HG03442 (cell line): ENCODE results near the gene TLL1.
A peak's percentile ranks its signal among the peaks of the same experiment; 100 is the strongest.

Experiments
- ATAC-seq: cut with Tn5 transposase; IDR thresholded peaks from one replicate; pipeline ENCODE4 v1.9.1; 2021; ENCODE audit warnings: mild to moderate bottlenecking, moderate library complexity; ENCODE audit not compliant: unreplicated experiment

Gene TLL1

GRCh38 chr4:165970703-165971420 is 97.8 kb downstream of the TLL1 start:
- ATAC-seq: no peak

GRCh38 chr4:165971446-165971845 is 98.4 kb downstream of the TLL1 start:
- no peak for ATAC-seq

DNA sequence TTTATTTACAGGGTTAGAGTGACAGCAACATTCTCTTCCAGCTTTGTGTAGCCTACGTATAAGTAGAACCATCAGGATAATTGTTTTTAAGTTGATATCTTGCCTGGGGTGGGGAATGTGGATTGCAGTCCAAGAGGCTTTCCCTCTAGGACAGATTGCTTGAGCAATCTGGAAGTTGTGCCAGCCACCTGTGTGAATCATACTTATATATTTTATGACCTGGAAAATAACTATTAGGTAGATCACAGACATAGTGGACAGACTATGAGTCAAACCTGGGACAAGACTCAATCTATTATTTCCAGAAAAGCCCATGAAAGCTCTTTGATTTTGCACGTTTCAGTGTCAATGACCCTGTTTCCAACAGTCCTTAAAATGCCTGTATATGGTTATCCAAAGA is 98.9 kb downstream of the TLL1 start:
- no peak for ATAC-seq

DNA sequence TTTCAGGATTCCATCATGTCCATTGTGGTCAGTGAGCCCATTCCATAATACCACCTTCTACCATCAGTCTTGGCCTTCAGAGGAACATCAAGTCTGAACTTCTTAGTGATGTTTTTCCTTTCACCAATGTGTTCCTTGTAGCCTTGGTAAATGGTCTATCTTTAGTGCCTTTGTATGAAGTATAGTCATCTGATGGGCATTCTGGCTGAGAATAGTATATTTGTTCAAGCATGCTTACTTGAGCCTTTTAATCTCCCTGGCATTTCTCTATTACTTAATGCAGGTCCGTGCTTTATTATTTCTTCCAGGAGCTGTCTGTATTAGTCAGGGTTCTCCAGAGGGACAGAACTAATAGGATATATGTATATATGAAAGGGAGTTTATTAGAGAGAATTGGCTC is 99.7 kb downstream of the TLL1 start:
- no peak for ATAC-seq

- no peak for ATAC-seq
Observed at GRCh38 chr4:165982934-165983333, 109.9 kb downstream of the TLL1 start.

DNA sequence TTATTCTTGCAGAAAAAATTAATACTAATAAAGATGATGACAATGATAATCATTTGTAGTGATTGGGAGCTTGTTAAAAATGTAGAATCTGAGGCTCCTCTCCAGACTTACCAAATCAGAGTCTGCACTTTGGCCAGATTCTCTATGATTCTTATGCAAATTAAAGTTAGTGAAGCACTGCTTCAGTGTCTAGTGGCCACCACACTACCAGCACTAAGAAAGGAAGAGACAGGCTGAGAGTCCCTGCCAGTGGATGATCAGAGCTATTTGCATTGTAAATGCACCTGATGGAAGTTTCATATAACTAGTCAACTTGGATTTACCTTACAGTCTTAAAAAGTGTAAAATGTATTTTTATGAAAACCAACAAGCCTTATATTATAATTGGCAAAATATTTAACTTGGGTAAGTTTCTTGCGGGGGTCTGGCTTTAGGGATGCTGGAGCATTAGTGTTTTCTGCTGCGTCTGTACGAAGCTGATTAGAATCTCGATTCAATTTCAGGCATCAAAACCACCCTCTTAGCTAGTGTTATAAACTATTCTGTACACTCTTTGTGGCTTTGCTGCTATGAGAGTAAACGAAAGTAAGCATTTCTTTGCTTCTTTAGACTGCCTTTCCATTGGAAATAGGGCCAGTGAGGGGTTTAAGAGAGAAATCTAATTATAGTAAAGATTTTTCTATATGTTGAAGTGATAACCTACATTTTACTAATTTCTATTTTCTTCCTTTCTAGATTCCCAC is 114.1 kb downstream of the TLL1 start:
- ATAC-seq: no peak

DNA sequence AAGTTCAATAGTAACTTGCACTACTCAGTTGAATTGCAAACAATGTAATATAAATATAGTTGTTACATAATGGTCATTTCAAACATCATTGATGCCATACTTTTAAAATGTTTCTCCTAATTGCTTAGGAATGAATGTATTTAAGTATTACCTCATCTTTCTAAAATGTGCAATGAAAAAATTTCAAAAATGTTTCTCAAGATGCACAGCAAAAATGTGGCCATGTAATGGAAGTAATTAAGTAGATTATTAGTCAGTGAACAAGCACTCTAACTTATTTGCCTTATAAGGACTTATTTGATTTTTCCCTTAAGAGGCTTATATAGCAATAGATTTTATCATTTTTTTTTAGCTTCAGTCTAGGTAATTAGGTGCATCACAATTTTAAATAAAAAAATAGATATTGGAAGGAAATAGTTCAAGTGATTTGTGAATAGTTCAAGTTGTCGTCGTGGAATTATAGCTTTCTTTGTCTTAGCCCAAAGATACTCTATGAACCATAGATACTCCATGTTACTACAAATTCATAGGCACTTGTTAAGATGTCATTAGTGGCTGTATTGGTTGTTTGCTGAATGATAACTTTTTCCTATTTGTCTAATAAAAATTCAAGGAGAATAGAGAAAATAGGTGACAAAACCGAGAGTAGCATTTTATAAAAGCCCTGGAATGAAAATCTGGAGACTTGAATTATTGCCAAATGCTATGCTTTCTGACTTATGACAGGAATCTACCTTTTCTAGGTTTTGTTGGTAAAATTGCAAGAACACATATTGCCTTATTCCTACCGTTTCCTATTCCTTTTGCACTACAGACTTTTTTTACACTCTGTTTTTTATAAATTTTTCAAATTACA is 118.5 kb downstream of the TLL1 start:
- no peak for ATAC-seq

GRCh38 chr4:165992283-165992682 is 119.2 kb downstream of the TLL1 start:
- no peak for ATAC-seq

- no peak for ATAC-seq
Observed at GRCh38 chr4:165994701-165995100, 121.7 kb downstream of the TLL1 start.

GRCh38 chr4:166003811-166004210 is 130.8 kb downstream of the TLL1 start:
- no peak for ATAC-seq

- ATAC-seq: no peak
Observed at GRCh38 chr4:166006217-166006616, 133.2 kb downstream of the TLL1 start.

- no peak for ATAC-seq
Observed at GRCh38 chr4:166008510-166008909, 135.5 kb downstream of the TLL1 start.

GRCh38 chr4:166012129-166013030 is 139.3 kb downstream of the TLL1 start:
- no peak for ATAC-seq

- ATAC-seq: no peak
Observed at GRCh38 chr4:166014411-166014810, 141.4 kb downstream of the TLL1 start.

- ATAC-seq: no peak
Observed at GRCh38 chr4:166017804-166018203, 144.8 kb downstream of the TLL1 start.

DNA sequence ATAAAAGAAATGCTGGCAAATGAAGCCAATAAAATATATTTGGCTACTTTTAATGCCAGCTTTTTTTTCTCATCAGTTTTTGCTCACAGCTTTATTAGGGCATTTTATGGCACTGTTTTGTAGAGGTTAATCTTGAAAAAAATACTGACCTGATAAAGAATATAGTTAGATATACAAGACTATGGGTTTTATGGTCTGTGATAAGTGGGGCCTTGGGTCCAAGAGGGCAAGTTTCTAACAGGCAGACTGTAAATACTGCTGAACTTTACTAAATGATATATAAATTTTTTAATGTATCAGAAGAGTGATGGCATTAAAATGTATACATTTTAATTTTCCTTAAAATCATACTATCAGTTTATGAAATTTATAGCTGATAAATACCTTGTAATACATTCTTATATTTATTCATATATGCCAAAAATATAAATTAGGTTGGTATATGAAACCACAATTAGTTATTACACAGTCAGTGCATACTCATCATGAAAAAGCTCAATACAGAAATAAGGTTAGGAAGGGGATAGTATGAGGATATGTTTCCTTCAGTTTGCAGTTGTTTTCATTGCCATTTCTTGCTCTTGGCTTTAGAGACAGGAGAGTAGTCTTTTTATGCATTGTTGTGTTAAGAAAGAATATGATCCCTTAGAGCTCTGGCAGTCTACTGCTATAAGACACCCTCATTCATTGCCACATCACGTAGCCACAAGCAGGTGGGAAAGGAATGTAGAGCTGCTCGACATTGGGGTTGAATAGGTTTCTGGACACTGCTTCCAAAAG is 146.6 kb downstream of the TLL1 start:
- no peak for ATAC-seq

- no peak for ATAC-seq
Observed at GRCh38 chr4:166021617-166022016, 148.6 kb downstream of the TLL1 start.

- no peak for ATAC-seq
Observed at GRCh38 chr4:166034965-166035364, 161.9 kb downstream of the TLL1 start.

GRCh38 chr4:166039822-166040221 is 166.8 kb downstream of the TLL1 start:
- ATAC-seq: peak; percentile 57
